ENCODE data around the gene SYNPO2. TPM values are rescaled to one million over a fixed set of nuclear protein-coding genes. Genes with fewer than 3 reads are reported as not detected.
"Not testable (repeated sequence)": the region's sequence is repeated elsewhere in the genome, so short reads cannot be mapped to it uniquely, and the experiment has no call there.

SYNPO2 gene
- total RNA-seq, 2 donors from 2014 or later, result 0.32 to 0.37 TPM

DNA sequence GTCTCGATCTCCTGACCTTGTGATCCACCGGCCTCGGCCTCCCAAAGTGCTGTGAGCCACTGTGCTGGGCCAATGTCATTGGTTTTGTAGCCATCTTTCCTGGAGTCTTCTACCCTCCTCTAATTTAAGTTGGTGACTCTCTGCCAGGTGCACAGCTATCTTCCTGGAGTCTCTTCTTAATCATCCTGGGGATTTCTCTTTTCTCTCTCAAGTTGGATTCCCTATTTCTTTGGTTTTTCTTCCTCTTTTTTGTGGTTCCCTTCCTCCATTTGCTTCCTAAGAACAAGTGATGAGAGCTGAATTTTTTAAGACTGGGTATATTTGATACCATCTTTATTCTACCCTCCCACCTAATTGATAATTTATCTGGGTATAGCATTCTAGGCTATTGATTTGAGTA is 113.8 kb downstream of the SYNPO2 start:
- Mint-ChIP-seq H3K27me3 (peaks cover 4% of the 10 kb centered on the region), H3K9me3 (no peaks in the 10 kb centered on the region), H3K4me1 (no peaks in the 10 kb centered on the region), H3K4me3 (no peak overlapping the region), H3K36me3 (ENCODE audit: low read depth) (no peaks in the 10 kb centered on the region), H3K27ac (no peak overlapping the region)
- ATAC-seq (replicated peaks), result no peak

- not testable (repeated sequence) for H3K27me3 Mint-ChIP-seq; H3K36me3 Mint-ChIP-seq (ENCODE audit: low read depth); H3K4me1 Mint-ChIP-seq; H3K4me3 Mint-ChIP-seq; H3K9me3 Mint-ChIP-seq; H3K27ac Mint-ChIP-seq; ATAC-seq (replicated peaks)
Observed at GRCh38 chr4:119003001-119003400, 114.3 kb downstream of the SYNPO2 start.

DNA sequence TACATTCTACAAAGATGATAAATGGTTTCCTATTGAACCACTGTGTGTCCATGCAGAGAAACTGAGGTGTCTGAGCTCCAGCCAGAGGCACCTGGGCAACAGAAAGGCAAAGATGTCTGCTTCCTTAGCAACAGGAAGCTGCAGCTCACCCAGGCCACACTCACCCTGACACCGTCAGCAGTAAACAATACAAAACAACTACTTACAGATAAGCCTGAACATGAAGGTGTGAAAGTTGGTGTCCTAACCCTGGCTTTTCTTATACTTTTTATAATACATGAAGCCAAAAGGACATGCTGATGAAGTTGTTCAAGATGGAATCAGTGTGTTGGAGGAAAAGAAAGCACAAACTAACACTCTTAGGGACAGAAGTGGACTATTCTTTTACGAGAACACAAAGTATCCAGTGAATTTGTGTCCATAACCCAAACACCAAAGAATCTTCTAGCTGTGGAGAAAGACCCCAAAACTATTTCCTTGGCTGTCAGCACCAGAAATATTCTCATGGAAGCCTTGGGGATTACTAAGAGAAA is 117.3 kb downstream of the SYNPO2 start:
- no peaks in the 10 kb centered on the region for H3K36me3 Mint-ChIP-seq (ENCODE audit: low read depth)
- no peaks in the 10 kb centered on the region for H3K9me3 Mint-ChIP-seq
- H3K4me3 Mint-ChIP-seq, result no peak overlapping the region
- no peaks in the 10 kb centered on the region for H3K4me1 Mint-ChIP-seq
- H3K27me3 Mint-ChIP-seq, result peaks cover 4% of the 10 kb centered on the region
- H3K27ac Mint-ChIP-seq, result no peak overlapping the region
- no peak for ATAC-seq (replicated peaks)

DNA sequence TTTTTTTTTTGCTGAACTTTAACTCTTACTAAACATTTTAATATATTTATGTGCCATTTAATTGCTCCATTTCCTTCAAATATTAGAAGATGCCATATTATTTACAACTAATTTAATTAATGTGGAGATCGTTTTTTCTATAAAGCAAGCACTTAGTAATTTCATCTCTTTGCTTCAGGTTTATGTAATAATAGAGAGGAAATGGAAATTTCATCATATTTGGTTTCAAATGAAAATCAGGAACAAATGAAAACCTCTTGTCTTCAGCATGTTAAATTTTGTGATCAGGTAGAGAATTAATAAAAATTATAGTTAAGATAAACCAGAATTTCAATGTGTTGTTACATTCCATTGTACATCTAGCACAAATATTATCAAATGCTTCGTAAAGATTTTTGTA is 120.1 kb downstream of the SYNPO2 start:
- Mint-ChIP-seq H3K27me3 (peaks cover 4% of the 10 kb centered on the region), H3K27ac (no peak overlapping the region), H3K36me3 (ENCODE audit: low read depth) (no peaks in the 10 kb centered on the region), H3K4me3 (no peak overlapping the region), H3K9me3 (no peaks in the 10 kb centered on the region), H3K4me1 (no peaks in the 10 kb centered on the region)
- ATAC-seq (replicated peaks), result no peak

- ATAC-seq (replicated peaks), result not testable (repeated sequence)
Observed at GRCh38 chr4:119010221-119010620, 121.6 kb downstream of the SYNPO2 start.

DNA sequence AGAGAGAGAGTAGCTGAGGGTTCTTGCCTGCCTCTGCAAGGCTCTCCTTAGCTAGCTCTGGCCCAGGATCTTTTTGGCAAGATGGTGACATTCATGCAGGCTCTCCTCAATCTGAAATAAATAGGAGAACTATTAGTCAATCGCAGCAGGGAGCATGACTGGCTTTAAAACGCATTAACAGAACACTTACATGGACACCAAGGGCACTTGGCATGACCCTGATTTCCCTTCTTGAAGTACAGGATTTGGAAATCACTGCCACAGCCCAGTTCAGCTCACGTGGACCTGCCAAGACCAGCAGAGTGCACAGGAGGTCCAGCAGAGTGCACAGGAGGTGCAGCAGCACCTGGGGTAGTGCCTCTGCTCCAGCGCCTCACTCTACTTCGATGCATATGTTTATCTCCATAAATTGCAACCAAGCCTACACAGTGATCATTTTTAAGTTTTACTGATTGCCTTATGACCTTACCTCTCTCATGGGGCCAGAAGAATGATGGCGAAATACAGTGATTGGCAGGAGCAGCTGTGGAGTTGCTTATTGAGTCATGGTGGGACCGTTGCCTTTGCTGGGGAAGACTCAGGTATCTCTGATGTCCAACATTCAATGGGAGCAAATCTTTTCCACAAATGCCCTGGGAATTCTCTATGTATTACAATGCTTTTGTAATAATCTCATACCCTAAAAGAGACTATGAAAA is 122.4 kb downstream of the SYNPO2 start:
- H3K9me3 Mint-ChIP-seq, result no peaks in the 10 kb centered on the region
- no peak for ATAC-seq (replicated peaks)
- H3K27ac Mint-ChIP-seq, result no peak overlapping the region

More at GRCh38 chr4:119010221-119010620, 121.6 kb downstream of the SYNPO2 start:
- not testable (repeated sequence) for H3K4me1 Mint-ChIP-seq; H3K9me3 Mint-ChIP-seq; H3K27me3 Mint-ChIP-seq; H3K36me3 Mint-ChIP-seq (ENCODE audit: low read depth); H3K4me3 Mint-ChIP-seq; H3K27ac Mint-ChIP-seq

GRCh38 chr4:119011607-119011988 is 122.9 kb downstream of the SYNPO2 start:
- Mint-ChIP-seq H3K9me3 (no peaks in the 10 kb centered on the region), H3K4me1 (no peaks in the 10 kb centered on the region), H3K27me3 (peaks cover 10% of the 10 kb centered on the region), H3K36me3 (ENCODE audit: low read depth) (no peaks in the 10 kb centered on the region), H3K4me3 (no peak overlapping the region), H3K27ac (no peak overlapping the region)
- no peak for ATAC-seq (replicated peaks)

More for the DNA sequence above, 122.4 kb downstream of the SYNPO2 start:
- no peaks in the 10 kb centered on the region for H3K36me3 Mint-ChIP-seq (ENCODE audit: low read depth)
- no peak overlapping the region for H3K4me3 Mint-ChIP-seq
- peaks cover 8% of the 10 kb centered on the region for H3K27me3 Mint-ChIP-seq
- H3K4me1 Mint-ChIP-seq, result no peaks in the 10 kb centered on the region

DNA sequence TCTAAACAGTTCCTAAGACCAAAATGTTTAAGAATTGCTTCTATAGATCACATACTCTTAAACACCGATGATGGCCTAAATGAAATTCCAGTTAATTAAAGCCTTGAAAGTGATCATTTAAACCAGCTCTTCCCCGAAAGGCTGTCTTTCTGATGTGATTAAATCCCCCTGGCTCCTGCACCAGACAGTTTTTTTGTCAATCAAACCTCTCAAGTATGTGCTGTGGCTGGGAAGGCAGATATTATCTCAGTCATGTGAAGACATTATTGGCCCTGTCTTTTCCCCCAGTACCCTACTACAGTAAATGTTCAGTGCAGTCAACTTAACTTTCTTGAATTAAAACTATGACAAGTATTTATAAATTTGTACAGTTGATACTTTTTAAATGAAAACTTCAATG is 126.0 kb downstream of the SYNPO2 start:
- Mint-ChIP-seq H3K9me3 (no peaks in the 10 kb centered on the region), H3K36me3 (ENCODE audit: low read depth) (no peaks in the 10 kb centered on the region)

GRCh38 chr4:119016636-119017035 is 128.0 kb downstream of the SYNPO2 start:
- H3K36me3 Mint-ChIP-seq (ENCODE audit: low read depth), result no peaks in the 10 kb centered on the region
- H3K4me1 Mint-ChIP-seq, result no peaks in the 10 kb centered on the region

More for the DNA sequence above, 126.0 kb downstream of the SYNPO2 start:
- ATAC-seq (replicated peaks), result no peak
- no peak overlapping the region for H3K4me3 Mint-ChIP-seq
- H3K27me3 Mint-ChIP-seq, result peaks cover 26% of the 10 kb centered on the region
- H3K4me1 Mint-ChIP-seq, result no peaks in the 10 kb centered on the region
- no peak overlapping the region for H3K27ac Mint-ChIP-seq

DNA sequence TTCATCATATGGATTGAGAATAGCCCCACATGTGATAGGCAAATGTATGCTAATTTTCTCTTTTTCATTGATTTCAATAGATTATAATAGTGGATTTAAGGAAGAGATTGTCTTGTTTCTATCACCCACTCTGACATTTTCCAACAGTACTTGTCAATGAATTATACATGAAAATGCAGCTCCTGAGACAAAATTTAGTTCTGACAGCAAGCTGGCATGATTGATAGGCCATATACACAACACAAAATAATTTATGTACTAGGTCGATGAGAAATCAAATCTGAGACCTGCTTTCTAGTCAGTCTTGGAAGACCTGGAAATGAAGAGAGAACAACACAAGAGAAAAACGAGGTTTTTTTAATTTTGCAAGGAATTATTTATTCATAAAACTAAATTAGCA is 129.0 kb downstream of the SYNPO2 start:
- Mint-ChIP-seq H3K27me3 (peaks cover 23% of the 10 kb centered on the region), H3K36me3 (ENCODE audit: low read depth) (no peaks in the 10 kb centered on the region), H3K4me3 (no peak overlapping the region), H3K4me1 (no peaks in the 10 kb centered on the region), H3K9me3 (no peaks in the 10 kb centered on the region), H3K27ac (no peak overlapping the region)
- no peak for ATAC-seq (replicated peaks)

More at GRCh38 chr4:119016636-119017035, 128.0 kb downstream of the SYNPO2 start:
- H3K27ac Mint-ChIP-seq, result no peak overlapping the region
- no peak overlapping the region for H3K4me3 Mint-ChIP-seq
- no peaks in the 10 kb centered on the region for H3K9me3 Mint-ChIP-seq
- H3K27me3 Mint-ChIP-seq, result peaks cover 23% of the 10 kb centered on the region
- ATAC-seq (replicated peaks), result no peak

GRCh38 chr4:119020158-119020557 is 131.5 kb downstream of the SYNPO2 start:
- H3K9me3 Mint-ChIP-seq, result no peaks in the 10 kb centered on the region
- no peaks in the 10 kb centered on the region for H3K4me1 Mint-ChIP-seq
- H3K4me3 Mint-ChIP-seq, result no peak overlapping the region
- H3K36me3 Mint-ChIP-seq (ENCODE audit: low read depth), result no peaks in the 10 kb centered on the region
- no peak for ATAC-seq (replicated peaks)
- H3K27me3 Mint-ChIP-seq, result peaks cover 18% of the 10 kb centered on the region
- no peak overlapping the region for H3K27ac Mint-ChIP-seq

- not testable (repeated sequence) for H3K9me3 Mint-ChIP-seq; H3K4me1 Mint-ChIP-seq; H3K4me3 Mint-ChIP-seq; ATAC-seq (replicated peaks); H3K36me3 Mint-ChIP-seq (ENCODE audit: low read depth); H3K27ac Mint-ChIP-seq; H3K27me3 Mint-ChIP-seq
Observed at GRCh38 chr4:119022520-119022919, 133.9 kb downstream of the SYNPO2 start.

DNA sequence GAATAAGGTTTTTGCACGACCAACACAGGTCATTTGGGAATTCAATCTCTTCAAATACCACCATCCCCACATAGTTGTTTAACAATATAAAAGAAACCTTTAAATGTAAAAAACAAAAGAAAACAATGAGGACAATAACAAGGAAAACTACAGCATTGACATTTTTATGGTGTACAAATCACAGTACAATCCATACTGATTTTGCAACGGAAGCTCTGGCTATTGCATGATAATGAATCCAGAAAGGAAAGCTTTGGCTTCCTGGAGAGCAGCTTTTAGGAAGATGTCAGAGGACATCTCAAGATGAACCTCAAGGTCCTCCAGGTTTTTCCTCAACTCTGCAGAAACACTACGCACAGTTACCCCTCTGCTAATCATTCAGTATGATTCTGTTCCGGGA is 135.4 kb downstream of the SYNPO2 start:
- no peak overlapping the region for H3K27ac Mint-ChIP-seq
- H3K9me3 Mint-ChIP-seq, result no peaks in the 10 kb centered on the region
- H3K4me1 Mint-ChIP-seq, result no peaks in the 10 kb centered on the region
- H3K4me3 Mint-ChIP-seq, result no peak overlapping the region
- H3K27me3 Mint-ChIP-seq, result no peaks in the 10 kb centered on the region
- no peak for ATAC-seq (replicated peaks)
- no peaks in the 10 kb centered on the region for H3K36me3 Mint-ChIP-seq (ENCODE audit: low read depth)

DNA sequence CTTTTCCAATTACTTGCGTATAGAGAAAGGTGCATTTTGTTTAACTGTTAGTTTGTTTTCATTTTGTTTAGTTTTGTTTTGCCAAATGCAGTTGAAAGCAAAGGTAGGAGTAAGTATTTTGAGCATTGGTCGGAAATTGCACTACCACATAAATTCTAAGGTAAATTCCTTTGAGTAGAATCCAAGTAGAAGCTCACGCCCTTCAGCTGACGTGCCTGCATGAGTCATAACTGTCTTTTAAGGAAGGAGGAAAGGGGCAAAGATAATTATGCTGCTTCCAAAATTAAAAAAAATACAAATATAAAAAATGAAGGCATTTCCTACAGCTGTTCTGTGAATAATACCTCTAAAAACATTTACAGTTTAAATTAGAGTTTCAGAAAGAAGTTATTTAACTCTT is 136.8 kb downstream of the SYNPO2 start:
- no peak overlapping the region for H3K4me3 Mint-ChIP-seq
- H3K36me3 Mint-ChIP-seq (ENCODE audit: low read depth), result no peaks in the 10 kb centered on the region
- ATAC-seq (replicated peaks), result no peak
- H3K27me3 Mint-ChIP-seq, result peaks cover 4% of the 10 kb centered on the region
- no peaks in the 10 kb centered on the region for H3K4me1 Mint-ChIP-seq
- no peak overlapping the region for H3K27ac Mint-ChIP-seq
- no peaks in the 10 kb centered on the region for H3K9me3 Mint-ChIP-seq

- Mint-ChIP-seq H3K4me3 (no peak overlapping the region), H3K9me3 (no peaks in the 10 kb centered on the region), H3K4me1 (no peaks in the 10 kb centered on the region), H3K36me3 (ENCODE audit: low read depth) (no peaks in the 10 kb centered on the region), H3K27me3 (peaks cover 4% of the 10 kb centered on the region), H3K27ac (no peak overlapping the region)
- ATAC-seq (replicated peaks), result no peak
Observed at GRCh38 chr4:119025916-119026661, 137.4 kb downstream of the SYNPO2 start.

Measured in activated T-helper 17 cell treated with anti-CD3 and anti-CD28 coated beads, Interleukin-2, amount 50 U/mL, for 72 hours (primary cell).